GM18499 (cell line): ENCODE results near the gene IKBKE.
A peak's percentile ranks its signal among the peaks of the same experiment; 100 is the strongest.

Experiments
- ATAC-seq: cut with Tn5 transposase; IDR thresholded peaks from one replicate; pipeline ENCODE4 v1.9.1; 2021; ENCODE audit warnings: moderate number of reproducible peaks; ENCODE audit not compliant: insufficient read depth, unreplicated experiment

Gene IKBKE

DNA sequence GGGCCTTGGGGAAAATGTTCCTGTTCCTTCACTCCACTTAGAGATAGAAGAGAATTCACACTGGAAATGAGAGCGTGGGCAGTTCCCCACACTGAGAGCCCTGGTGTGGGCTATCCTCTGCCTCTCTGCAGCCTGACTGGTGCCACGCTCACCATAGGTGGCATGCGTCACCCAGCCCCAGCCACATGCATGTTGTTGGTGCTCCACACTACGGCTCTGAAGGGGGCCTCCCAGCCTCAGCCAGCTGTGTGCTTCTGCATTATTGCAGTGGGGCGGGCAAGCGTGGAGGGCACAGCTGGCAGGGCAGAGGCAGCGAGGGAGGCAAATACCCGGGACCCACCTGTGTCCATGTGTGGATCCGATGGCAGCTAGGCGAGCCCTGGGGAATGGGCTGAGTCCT is 22.3 kb downstream of the IKBKE start:
- no peak for ATAC-seq

DNA sequence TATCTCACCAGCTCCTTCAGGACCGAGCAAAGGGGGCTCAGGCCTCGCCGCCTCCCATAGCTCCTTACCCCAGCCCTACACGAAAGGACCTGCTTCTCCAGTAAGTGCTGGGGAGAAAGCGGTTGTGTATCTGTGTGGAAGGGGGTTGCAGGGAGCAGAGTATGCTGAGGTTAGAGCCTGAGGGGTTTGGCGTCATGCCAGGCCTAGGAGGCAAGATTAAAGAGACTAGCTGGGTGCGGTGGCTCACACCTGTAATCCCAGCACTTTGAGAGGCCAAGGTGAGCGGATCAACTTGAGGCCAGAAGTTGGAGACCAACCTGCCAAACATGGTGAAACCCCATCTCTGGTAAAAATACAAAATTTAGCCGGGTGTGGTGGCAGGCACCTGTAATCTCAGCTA is 23.0 kb downstream of the IKBKE start:
- no peak for ATAC-seq

DNA sequence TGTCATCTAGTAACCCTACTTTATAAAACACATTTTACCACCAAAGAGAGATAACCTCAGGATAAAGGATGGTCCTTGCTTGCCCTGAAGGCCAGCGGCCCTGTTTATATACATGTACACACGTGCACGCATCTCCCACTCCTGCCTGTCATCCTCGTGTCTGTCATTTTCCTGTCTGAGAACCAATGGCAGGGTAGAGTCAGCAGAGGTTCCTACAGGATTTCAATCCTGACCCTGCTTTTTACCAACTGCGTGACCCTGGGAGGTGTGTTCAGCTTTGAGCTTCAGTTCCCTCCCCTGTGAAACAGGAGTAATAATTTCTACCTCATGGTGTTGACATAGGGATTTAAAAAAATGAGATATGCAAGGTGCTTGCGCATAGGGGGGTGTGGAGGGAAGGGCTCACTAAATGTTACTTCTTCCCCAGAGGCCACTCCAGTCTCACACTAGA is 24.8 kb downstream of the IKBKE start:
- no peak for ATAC-seq

DNA sequence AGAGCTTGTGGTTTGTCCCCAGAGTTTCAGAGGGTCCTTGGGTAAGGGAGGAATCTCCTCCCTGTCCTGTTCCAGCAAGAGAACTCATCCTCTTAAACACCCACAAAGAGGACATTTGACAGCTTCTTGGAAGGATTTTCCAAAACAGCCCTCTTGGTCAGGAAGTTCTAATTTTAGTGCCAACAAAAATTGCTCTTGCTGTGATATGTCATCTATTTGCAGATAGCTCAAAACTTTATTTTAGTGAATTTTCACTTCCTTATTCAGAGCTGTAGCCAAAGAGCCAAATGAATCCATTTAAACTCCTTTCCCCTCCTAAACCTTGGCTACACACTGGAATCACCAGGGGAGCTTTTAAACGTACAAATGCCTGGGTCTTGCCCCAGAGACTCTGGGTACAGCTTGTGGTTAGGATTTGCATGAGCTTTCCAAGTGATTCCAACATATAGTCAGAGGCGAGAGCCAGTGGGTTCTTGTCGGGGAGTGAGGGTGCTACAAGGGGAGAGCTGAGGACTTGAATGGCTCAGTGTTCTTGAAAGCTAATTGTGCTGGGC is 25.3 kb downstream of the IKBKE start:
- no peak for ATAC-seq

DNA sequence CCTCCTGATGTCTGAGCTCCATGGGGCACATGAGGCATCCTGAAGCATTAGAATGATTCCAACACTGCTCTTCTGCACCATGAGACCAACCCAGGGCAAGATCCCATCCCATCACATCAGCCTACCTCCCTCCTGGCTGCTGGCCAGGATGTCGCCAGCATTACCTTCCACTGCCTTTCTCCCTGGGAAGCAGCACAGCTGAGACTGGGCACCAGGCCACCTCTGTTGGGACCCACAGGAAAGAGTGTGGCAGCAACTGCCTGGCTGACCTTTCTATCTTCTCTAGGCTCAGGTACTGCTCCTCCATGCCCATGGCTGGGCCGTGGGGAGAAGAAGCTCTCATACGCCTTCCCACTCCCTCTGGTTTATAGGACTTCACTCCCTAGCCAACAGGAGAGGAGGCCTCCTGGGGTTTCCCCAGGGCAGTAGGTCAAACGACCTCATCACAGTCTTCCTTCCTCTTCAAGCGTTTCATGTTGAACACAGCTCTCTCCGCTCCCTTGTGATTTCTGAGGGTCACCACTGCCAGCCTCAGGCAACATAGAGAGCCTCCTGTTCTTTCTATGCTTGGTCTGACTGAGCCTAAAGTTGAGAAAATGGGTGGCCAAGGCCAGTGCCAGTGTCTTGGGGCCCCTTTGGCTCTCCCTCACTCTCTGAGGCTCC is 26.0 kb downstream of the IKBKE start:
- no peak for ATAC-seq

DNA sequence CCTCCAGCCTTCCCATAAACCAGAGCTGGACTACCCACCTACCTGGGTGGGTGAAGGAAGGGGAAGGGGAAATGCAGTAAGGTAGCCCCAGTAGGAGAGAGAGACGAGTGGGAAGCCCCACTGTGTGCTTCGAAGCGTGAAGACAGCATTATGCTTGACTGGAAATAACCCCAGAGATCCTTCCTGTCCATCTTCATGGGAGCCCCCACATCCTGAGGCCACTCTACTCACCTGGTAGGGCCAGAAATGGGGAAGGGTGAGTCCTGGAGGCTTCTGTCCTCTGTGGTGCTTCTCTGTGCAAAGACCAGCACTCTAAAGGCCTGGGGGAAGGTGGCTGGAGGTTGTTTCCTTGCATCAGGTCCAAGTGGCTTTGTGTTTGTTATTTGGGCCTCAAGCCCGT is 27.1 kb downstream of the IKBKE start:
- ATAC-seq, result no peak

DNA sequence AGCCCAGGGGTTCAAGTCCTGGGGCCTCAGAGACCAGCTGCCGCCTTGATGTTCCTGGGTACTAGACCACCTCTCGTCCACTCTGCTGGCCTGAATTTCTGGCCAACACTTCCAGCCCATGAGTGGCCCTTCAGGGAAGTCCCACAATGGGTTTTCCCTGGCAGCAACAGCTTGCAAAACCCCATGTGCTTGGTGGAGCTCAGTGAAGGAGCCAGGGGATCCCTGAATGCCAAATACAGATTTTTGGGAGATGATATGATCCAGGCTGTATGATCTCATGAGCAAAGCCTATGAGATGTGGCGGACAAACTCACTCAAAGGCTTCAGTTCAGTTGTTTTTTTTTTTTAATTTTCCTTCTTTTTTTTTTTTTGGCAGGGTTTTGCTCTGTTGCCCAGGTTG is 27.5 kb downstream of the IKBKE start:
- no peak for ATAC-seq

DNA sequence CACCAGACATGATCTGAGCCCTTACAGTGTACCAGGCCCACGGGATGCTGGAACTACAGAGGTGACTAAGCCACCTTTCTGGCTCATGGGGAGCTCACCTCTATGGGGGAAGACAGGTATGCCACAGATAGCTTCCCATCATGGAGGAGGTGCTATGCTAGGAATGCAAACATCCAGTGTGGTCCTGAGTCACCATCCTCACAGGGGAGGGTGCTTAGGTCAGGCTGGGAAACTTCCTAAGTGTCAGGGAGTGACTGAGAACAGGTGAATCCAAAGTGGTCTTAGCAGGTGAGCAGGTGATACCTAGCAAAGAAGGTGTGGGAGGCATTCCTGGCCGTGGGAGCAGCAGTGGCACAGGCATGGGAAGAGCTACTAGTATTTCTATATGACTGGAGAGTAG is 28.4 kb downstream of the IKBKE start:
- ATAC-seq, result no peak

DNA sequence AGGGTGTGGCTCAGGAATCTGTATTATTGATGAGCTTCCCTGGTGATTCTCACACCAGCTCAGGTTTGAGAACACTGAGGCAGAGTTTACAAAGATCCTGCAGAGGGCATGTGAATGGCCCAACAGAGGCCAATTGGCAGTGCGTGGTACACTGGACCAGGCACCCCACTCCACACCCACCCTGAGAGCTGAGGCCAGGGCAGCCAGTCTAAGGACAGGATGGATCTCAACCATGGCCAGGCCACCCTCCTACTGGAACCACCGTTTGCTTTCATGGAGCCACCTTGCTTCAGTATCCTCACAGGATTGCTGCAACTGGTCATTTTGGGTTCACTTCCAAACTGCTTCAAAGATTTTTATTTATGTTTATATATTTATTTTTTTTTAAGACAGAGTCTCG is 29.8 kb downstream of the IKBKE start:
- ATAC-seq, result no peak

DNA sequence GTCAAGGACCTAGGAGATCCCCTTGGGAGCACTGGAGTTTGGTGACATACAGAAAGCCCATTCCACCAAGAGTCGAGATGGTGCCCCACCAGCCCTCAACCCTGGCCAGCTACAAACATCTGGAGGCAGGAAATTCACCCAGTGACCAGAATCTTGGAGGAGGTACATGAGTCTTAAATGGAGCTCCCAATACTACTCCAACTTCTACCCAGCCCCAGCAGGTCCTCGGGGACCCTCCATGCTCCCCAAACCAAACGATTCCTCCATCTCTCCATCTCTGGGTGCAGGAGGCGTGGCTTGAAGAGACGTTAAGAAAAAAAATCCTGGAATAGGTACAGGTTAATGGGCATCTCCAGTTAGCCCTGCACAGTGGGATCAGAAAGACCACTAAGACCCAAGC is 31.6 kb downstream of the IKBKE start:
- ATAC-seq, result no peak

DNA sequence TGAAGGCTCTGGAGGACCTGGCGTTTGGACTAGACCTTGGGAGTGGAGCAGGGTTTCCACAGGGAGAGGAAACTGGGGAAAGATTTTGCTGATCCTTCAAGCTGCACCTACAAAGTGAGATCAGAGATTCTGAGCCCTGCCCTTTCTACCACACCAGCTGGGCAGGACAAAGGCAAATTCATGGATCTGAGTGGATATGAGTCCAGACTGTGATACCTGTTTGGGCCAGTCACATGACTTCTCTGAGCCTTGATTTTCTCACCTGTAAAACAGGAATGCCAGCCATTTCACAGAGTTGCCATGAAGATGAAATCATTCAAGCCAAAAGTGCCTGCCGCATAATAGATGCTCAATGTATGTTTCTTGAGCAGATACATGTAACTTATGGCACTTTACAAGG is 32.1 kb downstream of the IKBKE start:
- ATAC-seq, result no peak

DNA sequence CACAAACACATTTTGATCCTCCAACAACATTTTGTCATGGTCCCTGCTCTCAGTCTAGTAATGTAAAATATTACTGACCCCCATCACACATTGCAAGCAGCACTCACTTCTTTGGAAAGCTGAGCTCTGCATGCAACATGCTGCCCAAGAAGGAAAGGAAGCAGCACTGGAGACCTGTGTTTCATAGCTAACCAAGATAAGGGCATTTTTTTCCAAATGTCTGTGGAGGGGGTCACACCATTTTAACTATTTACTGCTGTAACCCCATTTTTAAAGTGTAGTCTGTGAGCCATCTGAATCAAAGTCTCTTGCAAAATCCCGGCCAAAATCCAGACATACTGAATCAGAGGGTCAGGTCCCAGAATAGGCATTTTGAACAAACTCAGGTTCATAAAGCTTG is 32.5 kb downstream of the IKBKE start:
- no peak for ATAC-seq

DNA sequence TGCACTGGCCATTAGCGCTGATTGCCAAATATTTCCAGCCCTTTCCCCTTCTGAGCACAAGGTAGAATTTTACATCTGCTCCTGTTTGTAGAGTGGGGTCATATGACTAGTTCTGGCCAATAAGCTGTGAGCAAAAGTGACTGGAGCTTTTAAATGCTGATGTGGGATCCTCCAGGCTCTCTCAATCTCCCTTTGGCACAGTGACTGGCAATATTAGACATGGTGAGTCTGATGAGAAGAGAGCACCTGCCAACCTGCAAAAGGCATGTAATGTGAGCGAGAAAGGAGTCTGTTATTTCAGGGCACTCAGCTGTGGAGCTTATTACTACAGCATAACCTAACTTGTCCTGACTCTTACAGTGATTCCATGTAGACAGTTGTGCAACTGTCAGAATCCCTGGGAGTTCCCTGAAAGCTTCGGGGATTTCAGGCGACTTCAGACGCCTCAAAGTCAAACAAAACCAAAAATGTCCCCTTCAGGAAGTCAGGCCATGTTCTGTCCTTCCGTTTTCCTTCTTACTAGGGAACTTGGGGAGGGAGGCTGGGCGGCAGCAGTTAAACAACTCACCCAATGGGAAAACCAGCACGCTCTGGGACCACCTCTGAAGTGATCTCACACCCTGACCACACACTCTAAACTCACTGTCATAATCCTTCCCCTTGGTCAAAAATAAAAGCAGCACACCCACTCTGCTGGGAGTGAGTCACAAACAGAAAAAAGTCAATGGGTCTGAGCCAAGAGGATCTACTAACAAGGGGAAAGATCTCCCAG is 33.5 kb downstream of the IKBKE start:
- peak; percentile 79 for ATAC-seq

DNA sequence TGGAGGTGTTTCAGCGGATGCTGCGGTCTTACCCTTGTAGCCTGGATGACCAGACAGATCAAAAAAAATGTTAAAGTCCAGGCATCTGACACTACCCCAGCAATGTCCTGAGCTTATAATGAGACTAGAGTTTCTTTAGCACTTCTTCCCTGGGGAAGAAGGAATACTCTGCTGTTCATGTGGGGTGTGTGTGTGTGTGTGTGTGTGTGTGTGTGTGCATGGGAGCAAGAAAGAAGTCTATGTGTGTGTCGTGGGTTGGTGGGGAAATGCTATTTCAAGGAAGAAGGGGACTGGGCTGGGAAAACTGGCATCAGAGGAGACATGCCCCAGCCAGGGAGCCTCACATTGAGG is 34.1 kb downstream of the IKBKE start:
- no peak for ATAC-seq

DNA sequence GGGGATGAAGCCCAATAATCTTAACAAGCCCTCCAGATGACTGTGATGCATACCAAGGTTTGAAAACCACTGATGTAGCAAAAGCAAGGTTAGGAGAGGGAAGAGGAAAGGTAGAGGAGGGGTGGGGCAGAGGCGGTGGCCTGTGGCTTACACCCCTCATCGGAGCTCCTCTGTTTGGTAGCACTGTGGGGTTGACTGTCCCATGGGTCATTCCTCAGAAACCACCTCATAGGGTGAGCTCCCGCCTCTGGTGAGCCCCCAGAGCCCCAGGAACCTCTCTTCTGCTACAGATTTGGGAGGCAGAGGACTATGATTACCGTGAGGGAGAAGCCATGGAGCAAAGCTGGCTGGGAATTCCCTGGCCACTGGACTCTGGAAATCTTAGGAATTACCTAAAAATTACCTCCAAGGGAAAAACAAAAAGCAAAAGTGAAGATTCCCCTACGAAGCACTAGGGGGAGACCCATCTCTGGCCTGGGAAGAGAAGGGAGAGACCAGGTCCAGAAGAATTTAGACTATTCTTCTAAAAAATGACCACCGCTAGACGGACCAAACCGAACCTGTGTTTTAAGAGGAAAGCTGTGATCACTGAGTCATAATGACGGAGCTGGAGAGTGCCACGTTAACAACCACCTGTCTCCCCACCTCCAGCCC is 35.6 kb downstream of the IKBKE start:
- no peak for ATAC-seq

DNA sequence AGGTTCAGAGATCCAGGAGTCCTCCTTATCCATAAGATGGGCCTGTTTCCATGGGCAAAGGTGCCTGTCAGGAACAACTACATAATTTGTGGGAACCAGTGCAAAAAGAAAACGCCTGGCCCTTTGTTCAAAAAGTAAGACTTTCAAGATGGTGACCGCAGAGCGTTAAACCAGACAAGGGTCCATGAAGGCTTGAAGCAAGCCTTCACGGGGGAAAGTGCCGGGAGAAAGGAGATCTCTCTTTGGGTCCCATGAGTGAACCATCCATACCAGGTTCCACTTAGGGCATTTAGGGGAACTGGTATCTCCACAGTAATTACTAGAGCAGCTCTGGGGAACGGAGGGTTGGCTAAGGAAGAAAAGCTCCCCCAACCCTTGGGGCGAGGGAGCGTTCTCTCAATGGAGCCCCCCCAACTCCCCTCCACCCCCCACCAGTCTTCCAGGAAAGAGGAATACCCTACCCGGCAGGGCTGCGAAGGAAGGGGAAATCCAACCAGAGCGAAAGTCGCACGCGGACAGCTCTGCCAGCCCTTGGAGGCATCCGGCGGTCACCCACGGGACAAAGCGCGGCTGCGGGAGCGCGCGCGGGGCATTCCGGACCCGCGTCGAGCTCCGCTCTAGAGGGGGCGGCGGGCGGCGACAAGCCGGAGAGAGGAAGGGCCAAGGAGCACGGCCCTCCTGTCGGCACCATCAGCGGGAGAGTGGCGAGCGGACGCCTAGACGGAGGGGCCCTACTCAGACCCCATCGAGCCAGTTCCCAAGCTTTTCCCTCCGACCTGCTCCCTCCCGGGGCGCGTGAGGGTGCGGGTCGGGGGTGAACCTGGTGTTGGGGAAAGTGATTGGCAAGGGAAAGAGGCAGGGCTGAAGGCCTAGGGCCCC is 36.4 kb downstream of the IKBKE start:
- no peak for ATAC-seq

DNA sequence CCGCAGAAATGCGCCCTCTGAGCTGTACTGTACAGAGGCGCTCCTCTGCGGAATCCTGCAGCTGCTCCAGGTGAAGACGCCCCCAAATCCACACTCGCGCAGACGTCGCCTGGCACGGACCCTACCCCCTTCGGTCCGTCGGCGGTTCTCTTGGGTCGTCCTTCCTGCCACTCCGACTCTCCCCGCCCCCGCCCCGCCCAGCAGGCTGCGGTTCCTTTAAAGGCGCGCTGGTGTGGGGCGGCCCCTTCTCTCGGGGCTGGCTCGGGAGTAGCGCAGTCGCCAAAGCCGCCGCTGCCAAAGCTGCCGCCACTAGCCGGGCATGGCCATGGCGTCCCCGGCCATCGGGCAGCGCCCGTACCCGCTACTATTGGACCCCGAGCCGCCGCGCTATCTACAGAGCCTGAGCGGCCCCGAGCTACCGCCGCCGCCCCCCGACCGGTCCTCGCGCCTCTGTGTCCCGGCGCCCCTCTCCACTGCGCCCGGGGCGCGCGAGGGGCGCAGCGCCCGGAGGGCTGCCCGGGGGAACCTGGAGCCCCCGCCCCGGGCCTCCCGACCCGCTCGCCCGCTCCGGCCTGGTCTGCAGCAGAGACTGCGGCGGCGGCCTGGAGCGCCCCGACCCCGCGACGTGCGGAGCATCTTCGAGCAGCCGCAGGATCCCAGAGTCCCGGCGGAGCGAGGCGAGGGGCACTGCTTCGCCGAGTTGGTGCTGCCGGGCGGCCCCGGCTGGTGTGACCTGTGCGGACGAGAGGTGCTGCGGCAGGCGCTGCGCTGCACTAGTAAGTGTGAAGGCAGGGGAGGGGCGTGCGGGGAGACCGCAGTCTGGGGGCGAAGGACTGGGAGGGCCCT is 37.2 kb downstream of the IKBKE start, which contains the start of gene RASSF5:
TSS of gene RASSF5 (plus strand) at position 248 of the 846 bp plus-strand sequence. CDS start at position 320, 72 bp downstream.
- no peak for ATAC-seq

DNA sequence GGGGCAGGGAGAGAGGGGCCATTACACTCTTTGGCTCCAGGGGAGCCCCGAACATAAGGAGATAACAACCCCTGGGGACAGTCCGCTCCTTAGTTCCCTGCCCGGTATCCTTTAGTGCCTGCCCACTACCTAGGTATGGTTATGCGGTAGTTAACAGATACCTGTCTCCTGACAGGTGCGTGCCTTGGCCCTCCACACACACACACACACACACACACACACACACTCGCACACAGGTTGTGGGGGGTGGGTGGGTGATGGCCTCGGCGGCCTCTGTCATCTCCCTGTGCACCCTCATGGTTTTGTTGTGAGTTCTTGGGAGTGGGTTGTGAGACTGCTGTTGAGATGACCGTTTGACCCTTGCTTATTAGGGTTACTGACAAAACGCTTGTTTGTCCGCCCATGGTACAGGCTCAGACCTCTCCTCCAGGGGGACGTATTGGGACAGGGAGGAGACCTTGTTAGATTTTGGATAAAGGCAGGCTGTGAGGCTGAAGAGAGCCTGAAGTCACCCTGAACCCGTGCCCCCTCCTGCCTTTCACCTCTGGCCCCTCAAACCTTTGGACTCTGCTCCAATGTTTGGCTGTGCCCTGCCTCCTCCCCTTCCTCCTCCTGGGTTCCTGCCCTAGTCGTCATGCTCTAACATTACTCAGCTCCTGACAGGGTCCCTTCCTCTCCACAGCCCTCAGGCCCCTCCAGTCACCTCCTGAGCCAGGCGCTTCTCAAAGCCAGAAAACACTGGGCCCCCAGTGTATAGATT is 38.0 kb downstream of the IKBKE start:
- ATAC-seq, result no peak

DNA sequence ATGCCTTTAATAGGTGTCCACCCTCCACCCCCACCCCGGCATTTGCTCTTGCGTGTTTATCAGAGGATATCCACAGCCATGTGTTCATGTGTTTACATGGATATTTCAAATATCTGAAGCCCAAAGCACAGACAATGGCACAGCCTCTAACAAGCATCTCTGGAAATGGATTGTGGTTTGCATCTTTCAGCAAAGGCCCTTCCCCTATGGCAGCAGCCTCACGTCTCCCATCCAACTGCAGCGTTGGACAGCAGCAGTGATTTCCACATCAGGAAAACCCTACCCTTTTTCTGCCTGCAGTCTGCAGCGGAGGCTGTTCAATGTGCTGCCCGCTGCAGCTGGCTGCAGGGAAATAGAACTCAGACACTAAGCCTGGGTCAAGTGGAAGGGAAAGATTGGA is 38.7 kb downstream of the IKBKE start:
- no peak for ATAC-seq
